Measurements from ENCODE around the gene PIGV. TPM values are rescaled to one million over a fixed set of nuclear protein-coding genes. Genes with fewer than 3 reads are reported as not detected.
"Not testable (repeated sequence)": the region's sequence is repeated elsewhere in the genome, so short reads cannot be mapped to it uniquely, and the experiment has no call there.

PIGV gene
- total RNA-seq, 4 donors from 2014 or later = 9.5 to 20.3 (median 12.4) TPM

- intact Hi-C loops (cut with DNase I; ENCODE audit: low total_unique reads) = no loop called here
- no peak overlapping the region for H3K27ac ChIP-seq
- no peak for TF ChIP-seq POLR2A (IDR thresholded peaks at IDR 0.05)
- TF ChIP-seq CTCF (IDR thresholded peaks at IDR 0.05) = no peak
These were observed 9.9 kb downstream of the PIGV start for GRCh38 chr1:26797627-26798026.

GRCh38 chr1:26799479-26800142, 11.9 kb downstream of the PIGV start:
- intact Hi-C loops (cut with DNase I; ENCODE audit: low total_unique reads) = no loop called here

More at GRCh38 chr1:26797627-26798026, 9.9 kb downstream of the PIGV start:
- DNase-seq = no peak
- H3K36me3 ChIP-seq = no peaks in the 10 kb centered on the region
- no peaks in the 10 kb centered on the region for H3K27me3 ChIP-seq
- no peak overlapping the region for H3K4me3 ChIP-seq
- peaks cover 0 to 4% of the 10 kb centered on the region in 2 donors for H3K4me1 ChIP-seq
- no peaks in the 10 kb centered on the region for H3K9me3 ChIP-seq

GRCh38 chr1:26803932-26804331, 16.2 kb downstream of the PIGV start:
- H3K27me3 ChIP-seq; intact Hi-C loops (cut with DNase I; ENCODE audit: low total_unique reads); H3K36me3 ChIP-seq; H3K4me3 ChIP-seq; DNase-seq; H3K27ac ChIP-seq; H3K9me3 ChIP-seq; H3K4me1 ChIP-seq: not testable (repeated sequence)

More at GRCh38 chr1:26799479-26800142, 11.9 kb downstream of the PIGV start:
- Histone ChIP-seq H3K27ac (peak overlapping the region; percentile 63 to 84), H3K27me3 (no peaks in the 10 kb centered on the region), H3K4me1 (peaks cover 0 to 4% of the 10 kb centered on the region in 2 donors), H3K4me3 (no peak overlapping the region), H3K9me3 (no peaks in the 10 kb centered on the region), H3K36me3 (no peaks in the 10 kb centered on the region)
- peak; percentile 58 to 71 for DNase-seq
- TF ChIP-seq CTCF (IDR thresholded peaks at IDR 0.05) (no peak), POLR2A (IDR thresholded peaks at IDR 0.05) (no peak)

- not testable (repeated sequence) for H3K36me3 ChIP-seq, H3K27ac ChIP-seq, H3K4me3 ChIP-seq, H3K9me3 ChIP-seq, H3K27me3 ChIP-seq, H3K4me1 ChIP-seq
- intact Hi-C loops (cut with DNase I; ENCODE audit: low total_unique reads) = loop anchor here (10.0 kb wide), 1 partner anchor 65 kb away; no protein-coding TSS in a partner anchor
- peak; percentile 57 to 70 for DNase-seq
- TF ChIP-seq CTCF (IDR thresholded peaks at IDR 0.05) = peak; percentile 48 to 75 (median 68)
These were observed 22.4 kb downstream of the PIGV start for GRCh38 chr1:26810105-26810504.

- no peaks in the 10 kb centered on the region for H3K4me1 ChIP-seq
- no peaks in the 10 kb centered on the region for H3K9me3 ChIP-seq
- intact Hi-C loops (cut with DNase I; ENCODE audit: low total_unique reads) = loop anchor here (10.0 kb wide), 1 partner anchor 64 kb away; no protein-coding TSS in a partner anchor
- TF ChIP-seq POLR2A (IDR thresholded peaks at IDR 0.05) = no peak
- TF ChIP-seq CTCF (IDR thresholded peaks at IDR 0.05) = no peak
- no peaks in the 10 kb centered on the region for H3K36me3 ChIP-seq
- no peaks in the 10 kb centered on the region for H3K27me3 ChIP-seq
- no peak overlapping the region for H3K4me3 ChIP-seq
- no peak overlapping the region for H3K27ac ChIP-seq
- no peak for DNase-seq
These were observed 23.3 kb downstream of the PIGV start for GRCh38 chr1:26811057-26811456.
